ENCODE results near the gene DAGLA.

DAGLA gene

GRCh38 chr11:61701242-61701886, 21.2 kb downstream of the DAGLA start:
- DNase-seq: peak in 1 of 42 donors; percentile 31
- intact Hi-C loops (cut with DNase I): no loop called here

- no peak for DNase-seq
- intact Hi-C loops (cut with DNase I): no loop called here
These were observed 22.6 kb downstream of the DAGLA start for GRCh38 chr11:61702701-61703312.

- DNase-seq: no peak
- intact Hi-C loops (cut with DNase I): no loop called here
These were observed 24.6 kb downstream of the DAGLA start for GRCh38 chr11:61704838-61705237.

- DNase-seq: no peak
- intact Hi-C loops (cut with DNase I): no loop called here
These were observed 26.5 kb downstream of the DAGLA start for GRCh38 chr11:61706452-61707400.

- DNase-seq: no peak
- intact Hi-C loops (cut with DNase I): no loop called here
These were observed 27.4 kb downstream of the DAGLA start for GRCh38 chr11:61707574-61707973.

GRCh38 chr11:61709110-61709509, 28.9 kb downstream of the DAGLA start:
- DNase-seq: no peak
- intact Hi-C loops (cut with DNase I): no loop called here

GRCh38 chr11:61709572-61709971, 29.4 kb downstream of the DAGLA start:
- intact Hi-C loops (cut with DNase I): no loop called here
- DNase-seq: no peak

GRCh38 chr11:61710019-61710418, 29.8 kb downstream of the DAGLA start:
- DNase-seq: no peak
- intact Hi-C loops (cut with DNase I): no loop called here

GRCh38 chr11:61711037-61711436, 30.8 kb downstream of the DAGLA start:
- intact Hi-C loops (cut with DNase I): no loop called here
- no peak for DNase-seq

- intact Hi-C loops (cut with DNase I): no loop called here
- DNase-seq: no peak
These were observed 31.3 kb downstream of the DAGLA start for GRCh38 chr11:61711498-61711897.

GRCh38 chr11:61712314-61712713, 32.1 kb downstream of the DAGLA start:
- intact Hi-C loops (cut with DNase I): no loop called here
- no peak for DNase-seq

- DNase-seq: no peak
- intact Hi-C loops (cut with DNase I): no loop called here
These were observed 32.7 kb downstream of the DAGLA start for GRCh38 chr11:61712846-61713245.

GRCh38 chr11:61713464-61713863, 33.3 kb downstream of the DAGLA start:
- no peak for DNase-seq
- intact Hi-C loops (cut with DNase I): no loop called here

GRCh38 chr11:61713906-61714305, 33.7 kb downstream of the DAGLA start:
- no peak for DNase-seq
- intact Hi-C loops (cut with DNase I): no loop called here

GRCh38 chr11:61714316-61714715, 34.1 kb downstream of the DAGLA start:
- intact Hi-C loops (cut with DNase I): no loop called here
- DNase-seq: no peak

- intact Hi-C loops (cut with DNase I): no loop called here
- DNase-seq: no peak
These were observed 34.7 kb downstream of the DAGLA start for GRCh38 chr11:61714916-61715315.

- DNase-seq: no peak
- intact Hi-C loops (cut with DNase I): no loop called here
These were observed 35.7 kb downstream of the DAGLA start for GRCh38 chr11:61715867-61716266.

GRCh38 chr11:61716478-61717285, 36.5 kb downstream of the DAGLA start:
- intact Hi-C loops (cut with DNase I): no loop called here
- DNase-seq: no peak

- no peak for DNase-seq
- intact Hi-C loops (cut with DNase I): no loop called here
These were observed 37.3 kb downstream of the DAGLA start for GRCh38 chr11:61717286-61718033.

Data from head of caudate nucleus (tissue), 42 donors.